ENCODE results near the gene ATAT1.

Gene ATAT1

GRCh38 chr6:30616811-30617564, 9.7 kb upstream of the ATAT1 start, which contains the start of gene PPP1R10:
PPP1R10 (minus strand) TSS chr6:30617243; CDS start chr6:30609944, 7,299 bp downstream.
- Mint-ChIP-seq H3K9me3 (no peaks in the 10 kb centered on the region), H3K27me3 (ENCODE audit: low read depth) (peaks cover 5% of the 10 kb centered on the region), H3K4me1 (ENCODE audit: low read depth) (peaks cover 31% of the 10 kb centered on the region), H3K4me3 (peak within 1 kb of the TSS; percentile 91), H3K27ac (peak within 1 kb of the TSS; percentile 97), H3K36me3 (ENCODE audit: low read depth) (peaks cover 58% of the 10 kb centered on the region)
- peak; percentile 99 for DNase-seq (ENCODE audit: low spot score)

DNA sequence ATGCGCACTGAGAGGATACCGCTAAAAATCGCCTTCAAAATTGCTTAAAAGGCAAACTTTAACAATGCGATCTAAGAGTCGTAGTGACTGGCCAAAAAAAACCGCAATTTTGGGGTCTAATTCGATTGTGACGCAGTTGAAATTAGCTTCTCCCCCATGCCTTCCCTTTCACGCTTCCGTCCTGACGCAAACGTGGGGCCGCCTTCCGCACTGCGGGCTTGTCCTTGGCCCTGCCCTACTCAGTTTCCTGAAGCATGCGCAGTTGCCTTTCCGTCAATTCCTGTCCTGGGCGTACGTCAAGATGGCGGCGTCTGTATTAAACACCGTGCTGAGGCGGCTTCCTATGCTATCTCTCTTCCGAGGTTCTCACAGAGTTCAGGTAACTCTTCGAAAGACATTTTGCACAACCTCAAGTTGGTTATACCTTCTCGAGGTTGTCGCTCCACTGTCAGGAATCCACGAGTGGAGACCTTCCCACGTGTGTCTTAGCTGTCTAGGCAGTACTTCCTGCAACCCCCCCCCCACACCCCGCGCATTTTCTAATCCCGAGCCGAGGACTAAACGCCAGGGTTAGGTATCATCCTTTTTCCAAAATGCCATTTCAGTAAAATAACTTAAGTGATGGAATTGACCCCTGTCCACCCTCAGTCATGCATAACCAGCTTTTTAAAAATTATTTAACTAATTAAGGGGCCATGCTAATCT, 9.0 kb upstream of the ATAT1 start, which contains the start of gene MRPS18B:
Gene MRPS18B, plus strand, starts transcription at position 276 of the 705 bp plus-strand sequence. Its CDS starts 26 bp downstream, at position 302.
- Mint-ChIP-seq H3K27ac (peak within 1 kb of the TSS; percentile 97), H3K27me3 (ENCODE audit: low read depth) (peaks cover 5% of the 10 kb centered on the region), H3K9me3 (no peaks in the 10 kb centered on the region), H3K36me3 (ENCODE audit: low read depth) (peaks cover 58% of the 10 kb centered on the region), H3K4me1 (ENCODE audit: low read depth) (peaks cover 27% of the 10 kb centered on the region), H3K4me3 (peak within 1 kb of the TSS; percentile 91)
- peak; percentile 96 for DNase-seq (ENCODE audit: low spot score)

- Mint-ChIP-seq H3K27me3 (ENCODE audit: low read depth) (peaks cover 5% of the 10 kb centered on the region), H3K9me3 (no peaks in the 10 kb centered on the region), H3K36me3 (ENCODE audit: low read depth) (peaks cover 58% of the 10 kb centered on the region), H3K27ac (peak overlapping the region; percentile 97), H3K4me1 (ENCODE audit: low read depth) (peaks cover 25% of the 10 kb centered on the region), H3K4me3 (peak overlapping the region; percentile 91)
- no peak for DNase-seq (ENCODE audit: low spot score)
Observed at GRCh38 chr6:30618270-30618797, 8.3 kb upstream of the ATAT1 start.

DNA sequence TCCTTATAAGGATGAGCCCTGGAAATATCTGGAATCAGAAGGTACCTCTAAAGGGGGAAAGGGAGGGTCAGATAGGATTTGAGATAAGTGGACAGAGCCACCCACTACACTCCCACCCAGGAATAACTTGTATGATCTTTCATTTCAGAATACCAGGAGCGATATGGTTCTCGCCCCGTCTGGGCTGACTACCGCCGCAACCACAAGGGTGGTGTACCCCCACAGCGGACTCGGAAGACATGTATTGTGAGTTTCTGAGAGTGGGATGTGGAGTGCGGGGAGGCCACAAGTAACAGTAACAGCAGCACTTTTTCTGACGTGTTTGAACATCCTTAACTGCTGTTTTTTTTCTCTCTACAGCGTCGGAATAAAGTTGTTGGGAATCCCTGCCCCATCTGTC, 7.1 kb upstream of the ATAT1 start:
- Mint-ChIP-seq H3K9me3 (no peaks in the 10 kb centered on the region), H3K36me3 (ENCODE audit: low read depth) (peaks cover 50% of the 10 kb centered on the region), H3K4me1 (ENCODE audit: low read depth) (peaks cover 15% of the 10 kb centered on the region), H3K4me3 (peak overlapping the region; percentile 91), H3K27ac (peak overlapping the region; percentile 97), H3K27me3 (ENCODE audit: low read depth) (peaks cover 5% of the 10 kb centered on the region)
- no peak for DNase-seq (ENCODE audit: low spot score)

DNA sequence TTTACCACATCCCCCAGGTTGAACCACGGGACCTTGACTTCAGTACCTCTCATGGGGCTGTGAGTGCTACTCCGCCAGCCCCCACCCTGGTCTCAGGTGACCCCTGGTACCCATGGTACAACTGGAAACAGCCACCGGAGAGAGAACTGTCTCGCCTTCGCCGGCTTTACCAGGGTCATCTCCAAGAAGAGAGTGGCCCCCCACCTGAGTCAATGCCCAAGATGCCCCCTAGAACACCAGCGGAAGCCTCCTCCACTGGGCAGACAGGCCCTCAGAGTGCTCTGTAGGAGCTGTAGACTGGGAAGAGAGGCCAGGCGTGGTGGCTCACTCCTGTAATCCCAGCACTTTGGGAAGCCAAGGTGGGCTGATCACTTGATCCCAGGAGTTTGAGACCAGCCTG, 1.2 kb upstream of the ATAT1 start:
- Mint-ChIP-seq H3K4me1 (ENCODE audit: low read depth) (peaks cover 22% of the 10 kb centered on the region), H3K9me3 (no peaks in the 10 kb centered on the region), H3K27ac (peak overlapping the region; percentile 99), H3K4me3 (peak overlapping the region; percentile 98), H3K36me3 (ENCODE audit: low read depth) (peaks cover 45% of the 10 kb centered on the region), H3K27me3 (ENCODE audit: low read depth) (no peaks in the 10 kb centered on the region)
- DNase-seq (ENCODE audit: low spot score) = no peak

DNA sequence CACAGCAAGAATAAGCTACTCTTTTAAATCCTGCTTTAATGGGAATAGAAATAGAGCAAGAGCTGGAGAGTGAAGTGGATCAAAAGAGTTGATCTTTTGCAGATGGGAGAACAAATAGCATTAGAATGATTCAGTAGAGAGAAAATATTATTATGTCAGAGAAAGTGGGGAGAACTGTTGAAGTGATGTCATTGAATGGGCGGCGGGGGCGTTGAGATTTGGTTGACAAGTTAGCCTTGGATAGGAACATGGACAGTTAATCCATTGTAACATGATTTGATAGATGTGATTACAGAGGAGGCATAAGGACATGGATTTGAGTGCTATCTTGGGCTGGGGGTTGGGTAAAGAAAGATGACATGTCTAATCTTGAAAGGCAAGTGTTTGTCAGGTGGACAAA, 9.2 kb downstream of the ATAT1 start:
- Mint-ChIP-seq H3K36me3 (ENCODE audit: low read depth) (peaks cover 21% of the 10 kb centered on the region), H3K27me3 (ENCODE audit: low read depth) (no peaks in the 10 kb centered on the region), H3K4me3 (no peak overlapping the region), H3K9me3 (no peaks in the 10 kb centered on the region), H3K4me1 (ENCODE audit: low read depth) (peaks cover 1% of the 10 kb centered on the region), H3K27ac (no peak overlapping the region)
- no peak for DNase-seq (ENCODE audit: low spot score)

- H3K4me3 Mint-ChIP-seq = no peak overlapping the region
- DNase-seq (ENCODE audit: low spot score) = no peak
- H3K36me3 Mint-ChIP-seq (ENCODE audit: low read depth) = peaks cover 5% of the 10 kb centered on the region
- H3K4me1 Mint-ChIP-seq (ENCODE audit: low read depth) = peaks cover 11% of the 10 kb centered on the region
- H3K9me3 Mint-ChIP-seq = no peaks in the 10 kb centered on the region
- no peaks in the 10 kb centered on the region for H3K27me3 Mint-ChIP-seq (ENCODE audit: low read depth)
- H3K27ac Mint-ChIP-seq = no peak overlapping the region
Observed at GRCh38 chr6:30640481-30640880, 13.8 kb downstream of the ATAT1 start.

GRCh38 chr6:30641048-30641447, 14.4 kb downstream of the ATAT1 start:
- peaks cover 6% of the 10 kb centered on the region for H3K36me3 Mint-ChIP-seq (ENCODE audit: low read depth)
- no peak for DNase-seq (ENCODE audit: low spot score)

DNA sequence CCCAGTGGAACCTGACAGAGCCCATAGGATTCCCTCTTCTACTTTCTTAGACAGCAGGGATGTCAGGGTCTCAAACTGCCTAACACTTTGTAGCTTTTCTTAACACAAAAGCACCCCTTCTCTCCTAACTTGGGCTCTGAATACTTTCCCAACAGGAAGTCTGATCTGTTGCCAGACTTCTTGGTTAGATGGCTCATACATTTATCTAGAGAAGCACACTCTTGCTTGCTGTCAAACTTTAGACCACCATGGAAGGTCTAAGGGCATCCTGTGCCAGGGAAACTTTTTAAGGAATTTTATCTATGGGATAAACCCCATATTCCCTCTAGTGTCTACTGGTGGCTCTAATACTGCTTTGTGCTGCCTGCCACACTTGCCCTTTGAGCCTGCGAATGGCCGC, 17.0 kb downstream of the ATAT1 start:
- Mint-ChIP-seq H3K4me3 (no peak overlapping the region), H3K27me3 (ENCODE audit: low read depth) (no peaks in the 10 kb centered on the region), H3K36me3 (ENCODE audit: low read depth) (peaks cover 7% of the 10 kb centered on the region), H3K27ac (no peak overlapping the region), H3K9me3 (no peaks in the 10 kb centered on the region), H3K4me1 (ENCODE audit: low read depth) (peaks cover 30% of the 10 kb centered on the region)
- no peak for DNase-seq (ENCODE audit: low spot score)

More at GRCh38 chr6:30641048-30641447, 14.4 kb downstream of the ATAT1 start:
- Mint-ChIP-seq H3K9me3 (no peaks in the 10 kb centered on the region), H3K4me1 (ENCODE audit: low read depth) (peaks cover 17% of the 10 kb centered on the region), H3K27me3 (ENCODE audit: low read depth) (no peaks in the 10 kb centered on the region), H3K27ac (peak overlapping the region; percentile 71), H3K4me3 (no peak overlapping the region)

DNA sequence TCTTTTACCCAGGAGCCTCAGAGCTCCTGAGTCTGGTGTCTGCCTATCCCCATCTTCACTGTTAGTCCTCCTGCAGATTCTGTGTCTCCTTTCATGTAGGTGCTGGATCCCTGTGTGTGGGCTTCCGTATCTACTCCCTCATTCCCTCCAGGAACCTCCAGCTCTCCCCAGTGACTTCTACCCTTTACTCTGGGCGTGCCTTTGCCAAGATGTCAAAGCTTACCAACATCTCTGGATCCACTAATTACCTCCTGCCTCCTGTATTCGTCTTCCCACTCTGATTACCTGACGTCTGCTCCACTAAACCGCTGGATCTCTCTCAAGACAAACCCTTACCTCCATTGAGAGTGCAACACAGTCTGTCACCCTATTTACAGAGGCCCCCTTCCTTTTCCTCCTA, 18.1 kb downstream of the ATAT1 start:
- Mint-ChIP-seq H3K4me3 (no peak overlapping the region), H3K4me1 (ENCODE audit: low read depth) (peaks cover 30% of the 10 kb centered on the region), H3K27ac (no peak overlapping the region), H3K36me3 (ENCODE audit: low read depth) (peaks cover 7% of the 10 kb centered on the region), H3K9me3 (no peaks in the 10 kb centered on the region), H3K27me3 (ENCODE audit: low read depth) (no peaks in the 10 kb centered on the region)
- no peak for DNase-seq (ENCODE audit: low spot score)

DNA sequence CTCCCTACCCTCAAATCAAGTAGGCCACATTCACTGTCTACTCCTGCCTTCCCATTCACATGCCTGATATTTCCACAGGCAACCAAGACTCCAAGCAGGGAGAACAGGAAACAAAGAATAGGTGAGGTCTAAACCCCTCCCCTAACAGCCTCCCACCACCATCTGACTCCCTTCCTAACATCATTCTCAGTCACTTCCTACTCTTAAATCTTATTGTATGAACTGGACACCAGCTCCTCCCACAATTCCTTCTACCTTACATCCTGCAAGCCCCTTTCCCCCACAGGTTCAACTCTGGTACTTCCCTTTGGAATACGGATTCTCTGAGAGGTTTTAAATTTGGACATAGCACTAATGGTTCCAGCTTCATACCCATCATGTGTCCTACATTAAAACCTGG, 19.3 kb downstream of the ATAT1 start:
- Mint-ChIP-seq H3K27me3 (ENCODE audit: low read depth) (no peaks in the 10 kb centered on the region), H3K27ac (peak overlapping the region; percentile 19), H3K36me3 (ENCODE audit: low read depth) (peaks cover 5% of the 10 kb centered on the region), H3K4me3 (peak overlapping the region; percentile 93), H3K9me3 (no peaks in the 10 kb centered on the region), H3K4me1 (ENCODE audit: low read depth) (peaks cover 29% of the 10 kb centered on the region)
- no peak for DNase-seq (ENCODE audit: low spot score)

GRCh38 chr6:30646450-30647241, 20.0 kb downstream of the ATAT1 start, which contains the start of gene C6orf136:
C6orf136 (plus strand) TSS chr6:30647133; CDS start chr6:30647232, 99 bp downstream.
- no peaks in the 10 kb centered on the region for H3K27me3 Mint-ChIP-seq (ENCODE audit: low read depth)
- H3K4me1 Mint-ChIP-seq (ENCODE audit: low read depth) = peaks cover 24% of the 10 kb centered on the region
- peaks cover 7% of the 10 kb centered on the region for H3K36me3 Mint-ChIP-seq (ENCODE audit: low read depth)
- peak within 1 kb of the TSS; percentile 93 for H3K4me3 Mint-ChIP-seq
- H3K27ac Mint-ChIP-seq = peak within 1 kb of the TSS; percentile 92
- no peaks in the 10 kb centered on the region for H3K9me3 Mint-ChIP-seq
- peak; percentile 91 for DNase-seq (ENCODE audit: low spot score)

DNA sequence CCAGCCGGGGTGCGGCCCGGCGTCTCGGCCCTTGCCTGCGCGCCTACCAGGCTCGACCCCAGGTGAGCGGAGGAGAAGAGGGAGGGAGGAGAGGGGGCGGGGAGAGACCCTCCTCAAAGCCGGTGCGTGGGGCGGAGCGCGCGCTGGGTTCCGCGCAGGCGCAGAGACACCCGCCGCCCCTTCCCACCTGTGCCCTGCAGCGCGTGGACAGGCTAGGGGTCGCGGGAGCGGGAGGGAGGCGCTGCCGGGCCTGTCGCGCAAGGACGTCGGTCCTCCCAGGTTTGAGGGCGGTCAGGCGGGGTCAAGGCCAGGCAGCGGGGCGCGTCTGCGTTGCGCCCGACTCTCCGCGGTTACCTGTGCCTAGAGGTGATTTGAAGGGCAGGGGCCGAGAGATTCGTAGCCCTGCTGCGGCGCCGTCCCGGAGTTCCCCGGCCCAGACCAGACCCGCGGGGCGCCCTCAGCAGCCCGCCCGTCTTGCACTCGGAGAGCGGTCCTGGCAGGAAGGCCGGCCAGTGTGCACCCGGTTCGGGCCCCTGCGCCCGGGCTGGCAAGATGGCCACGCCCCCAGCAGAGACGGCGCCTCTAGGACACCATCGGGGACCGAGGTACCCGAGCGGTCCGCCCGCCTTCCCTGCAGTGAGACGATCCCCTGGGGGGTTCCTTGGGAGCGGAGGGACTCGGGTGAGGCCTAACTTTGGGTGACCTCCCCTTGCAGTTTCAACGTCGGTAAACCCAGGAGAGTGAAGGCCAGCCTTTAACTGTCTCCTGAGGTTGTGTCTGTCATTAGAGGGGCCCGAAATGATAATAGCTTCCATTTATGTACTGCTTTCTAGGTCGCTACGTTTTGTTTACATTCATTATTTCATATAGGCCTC, 20.8 kb downstream of the ATAT1 start:
- no peaks in the 10 kb centered on the region for H3K9me3 Mint-ChIP-seq
- peak overlapping the region; percentile 93 for H3K4me3 Mint-ChIP-seq
- peak overlapping the region; percentile 92 for H3K27ac Mint-ChIP-seq
- peak; percentile 78 for DNase-seq (ENCODE audit: low spot score)
- no peaks in the 10 kb centered on the region for H3K27me3 Mint-ChIP-seq (ENCODE audit: low read depth)
- H3K4me1 Mint-ChIP-seq (ENCODE audit: low read depth) = peaks cover 22% of the 10 kb centered on the region
- peaks cover 15% of the 10 kb centered on the region for H3K36me3 Mint-ChIP-seq (ENCODE audit: low read depth)
